ENCODE results near the gene TTC4. TPM values are rescaled to one million over a fixed set of nuclear protein-coding genes. Genes with fewer than 3 reads are reported as not detected.

The TTC4 gene
- total and polyA plus RNA-seq, 2 experiments from 2014 or later, result 25.1 to 33.6 TPM

Other genes starting within 250 kb of the TTC4 start
- 2.7 and 3.7 TPM in 2 replicates for gene ACOT11, start 167.6 kb upstream of the TTC4 start, total RNA-seq (2014; rRNA removed; shearing (Covaris generic))
- gene ACOT11, start 167.6 kb upstream of the TTC4 start, polyA plus RNA-seq (2016; fragmentation: Nextera tagmentation; extraction: Ambion mirVana), result 1.6 and 2.0 TPM in 2 replicates
- gene FAM151A, start 92.3 kb upstream of the TTC4 start, total RNA-seq (2014; rRNA removed; shearing (Covaris generic)), result 0.10 TPM in 1 of 2 replicates, not detected in the other
- not detected in 2 replicates for gene FAM151A, start 92.3 kb upstream of the TTC4 start, polyA plus RNA-seq (2016; fragmentation: Nextera tagmentation; extraction: Ambion mirVana)
- 0.17 TPM in 1 of 2 replicates, not detected in the other for gene MROH7, start 74.1 kb upstream of the TTC4 start, total RNA-seq (2014; rRNA removed; shearing (Covaris generic))
- gene MROH7, start 74.1 kb upstream of the TTC4 start, polyA plus RNA-seq (2016; fragmentation: Nextera tagmentation; extraction: Ambion mirVana), result not detected in 2 replicates
- 13.6 and 14.8 TPM in 2 replicates for gene PARS2, start 48.7 kb downstream of the TTC4 start, total RNA-seq (2014; rRNA removed; shearing (Covaris generic))
- gene PARS2, start 48.7 kb downstream of the TTC4 start, polyA plus RNA-seq (2016; fragmentation: Nextera tagmentation; extraction: Ambion mirVana), result 5.9 and 6.5 TPM in 2 replicates
- gene TTC22, start 85.5 kb downstream of the TTC4 start, total RNA-seq (2014; rRNA removed; shearing (Covaris generic)), result 1.7 and 2.5 TPM in 2 replicates
- gene TTC22, start 85.5 kb downstream of the TTC4 start, polyA plus RNA-seq (2016; fragmentation: Nextera tagmentation; extraction: Ambion mirVana), result 0.85 and 1.2 TPM in 2 replicates
- gene DHCR24, start 171.3 kb downstream of the TTC4 start, total RNA-seq (2014; rRNA removed; shearing (Covaris generic)), result 453 and 530 TPM in 2 replicates
- 124 and 128 TPM in 2 replicates for gene DHCR24, start 171.3 kb downstream of the TTC4 start, polyA plus RNA-seq (2016; fragmentation: Nextera tagmentation; extraction: Ambion mirVana)

Measured in GM23338 (cell line).